CD4-positive, alpha-beta T cell treated with Interleukin-12 subunit alpha and Interleukin-12 subunit beta, for 1 hour (primary cell): ENCODE data around the gene ITGB8.
"Not testable (repeated sequence)": the region's sequence is repeated elsewhere in the genome, so short reads cannot be mapped to it uniquely, and the experiment has no call there.

ENCODE experiments used
- DNase-seq: peaks from one replicate; pipeline ENCODE4 v3.0.0-alpha.2; 2020

The ITGB8 gene

DNA sequence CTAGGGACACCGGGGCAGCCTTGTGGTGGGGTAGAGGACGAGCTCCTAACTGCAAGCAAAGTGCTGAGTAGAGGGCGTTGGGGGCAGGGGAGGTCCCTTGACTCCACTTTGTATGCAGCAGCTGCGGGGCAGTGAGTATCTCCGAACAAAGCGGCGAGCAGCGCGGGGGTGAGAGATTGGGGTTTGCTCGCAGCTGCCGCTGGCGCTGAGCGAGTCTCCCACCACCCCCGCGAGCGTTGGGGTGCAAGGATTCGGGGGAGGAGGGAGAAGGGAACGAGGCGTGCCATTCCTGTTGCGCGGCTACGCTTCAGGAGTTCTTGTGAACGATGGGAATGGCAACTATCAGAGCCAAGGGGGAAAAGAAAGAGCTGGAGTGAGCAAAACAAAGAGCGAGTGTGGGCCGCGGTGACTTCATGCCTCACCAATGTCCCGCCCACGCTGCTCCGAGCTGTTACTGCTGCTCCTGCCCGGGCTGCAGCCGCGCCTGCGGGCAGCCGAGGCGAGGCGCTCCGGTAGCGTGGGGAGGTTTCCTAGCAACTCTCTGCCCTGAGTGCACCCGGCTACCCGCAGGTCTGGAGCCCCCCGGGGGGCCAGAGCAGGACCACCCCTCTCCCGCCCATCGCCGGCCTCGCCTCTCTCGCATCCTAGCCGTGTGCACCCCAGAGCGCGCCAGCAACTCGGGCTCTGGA lies at the start of gene ITGB8:
TSS of gene ITGB8 (plus strand) at position 662 of the 689 bp plus-strand sequence. CDS start 907 bp downstream, outside the sequence.
- DNase-seq = no peak

DNA sequence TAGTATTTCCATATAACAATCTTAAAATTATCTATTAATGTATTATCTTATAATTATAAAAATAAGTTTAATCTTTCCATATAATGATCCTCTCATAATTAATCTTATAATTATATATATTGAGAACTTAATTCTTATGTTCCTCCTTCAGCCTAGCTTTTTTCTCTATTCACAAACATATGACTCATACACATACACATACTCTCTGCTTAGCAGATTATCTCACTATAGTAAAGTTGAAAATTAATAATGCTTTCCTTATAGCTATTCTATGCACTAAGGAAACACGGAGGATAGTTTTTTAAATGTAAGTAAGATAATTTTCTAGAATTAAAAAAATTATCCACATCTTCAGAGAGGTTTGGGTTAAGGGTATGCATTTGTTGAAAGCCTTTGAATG lies 47.7 kb upstream of the ITGB8 start:
- DNase-seq = no peak

DNA sequence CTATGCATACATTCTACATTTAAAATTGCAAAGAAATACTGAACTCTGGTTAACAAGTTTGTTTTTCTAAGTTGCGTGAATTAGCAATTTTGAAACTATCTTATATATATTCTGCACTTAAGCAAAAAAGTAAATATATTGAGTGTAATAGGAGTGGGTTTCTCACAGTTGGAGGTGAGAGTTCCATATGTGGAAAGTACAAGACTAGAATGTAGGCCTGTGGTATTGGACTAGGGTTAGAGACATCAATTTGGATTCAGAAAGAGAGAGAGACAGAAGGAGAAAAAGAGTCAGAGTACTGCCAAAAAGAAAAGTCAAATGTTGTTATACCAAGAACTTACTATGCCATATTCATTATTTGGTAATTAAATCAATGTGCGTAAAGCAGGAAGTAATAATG lies 47.3 kb upstream of the ITGB8 start:
- no peak for DNase-seq

DNA sequence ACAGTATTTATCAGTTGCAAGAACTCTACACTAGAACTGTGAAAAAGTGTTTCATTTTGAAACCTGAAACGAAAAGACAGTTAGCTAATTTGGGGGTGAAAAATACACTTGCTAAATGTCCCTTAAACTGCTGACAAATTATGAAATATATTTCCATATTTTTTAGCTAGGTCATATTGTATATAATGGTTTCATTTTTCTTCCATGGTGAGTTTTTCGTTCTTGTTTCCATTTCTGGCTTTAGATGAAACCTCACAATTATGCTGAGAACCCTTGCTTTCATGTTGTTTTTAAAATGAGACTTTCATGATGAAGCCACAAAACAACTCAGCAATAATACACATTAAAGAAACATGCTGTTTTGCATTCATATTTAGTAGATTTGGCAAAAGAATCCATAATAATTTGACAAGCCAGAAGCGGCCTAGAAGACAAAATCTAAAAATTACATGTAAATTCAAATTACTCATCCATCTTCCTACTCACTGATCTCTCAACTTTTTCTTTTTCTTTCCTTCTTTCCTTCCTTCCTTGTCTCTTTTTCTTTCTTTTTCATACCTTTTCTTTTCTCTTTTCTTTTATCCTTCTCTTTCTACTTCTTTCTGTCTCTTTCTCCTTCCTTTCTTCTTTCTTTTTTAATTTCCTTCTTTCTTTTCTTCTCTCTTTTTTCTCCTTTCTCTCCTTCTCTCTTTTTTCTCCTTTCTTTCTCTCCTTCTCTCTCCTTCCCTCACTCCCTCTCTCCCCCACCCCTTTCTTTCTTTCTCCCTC lies 46.5 kb upstream of the ITGB8 start:
- DNase-seq = no peak

DNA sequence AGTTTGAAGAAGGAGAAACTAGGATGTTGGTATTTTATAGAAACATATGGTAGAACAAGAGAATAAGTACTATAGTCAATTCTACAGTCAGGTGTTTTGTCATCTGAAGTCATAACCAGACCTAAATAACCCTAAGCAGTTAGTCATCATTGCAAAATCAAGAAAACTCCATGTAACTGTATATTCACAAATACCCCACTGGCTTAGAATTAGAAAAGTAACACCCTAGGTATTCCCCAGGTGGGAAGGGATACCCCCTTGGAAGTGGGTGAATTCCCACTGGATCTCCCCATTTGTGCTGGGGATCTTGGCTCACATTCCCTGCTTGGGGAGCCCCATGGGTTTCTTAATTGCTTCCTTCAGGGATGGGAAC lies 45.9 kb upstream of the ITGB8 start:
- no peak for DNase-seq

DNA sequence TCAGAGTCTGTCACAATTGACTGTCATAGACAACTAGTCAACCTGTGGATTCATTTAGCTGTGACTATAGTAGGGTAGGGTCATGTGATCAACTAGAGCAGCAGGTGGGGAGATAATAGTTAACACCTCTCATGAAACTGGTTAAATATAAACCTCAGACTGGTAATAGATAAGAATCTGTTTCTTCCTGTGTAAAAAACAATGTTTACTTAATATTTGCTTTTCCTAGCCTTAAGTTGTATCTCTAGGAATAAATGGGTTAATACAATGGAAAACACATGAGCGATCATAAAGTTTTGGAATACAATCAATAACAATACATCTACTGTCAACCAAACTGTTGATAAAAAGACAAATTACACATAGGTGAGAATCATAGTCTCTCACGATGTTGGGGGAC lies 43.4 kb upstream of the ITGB8 start:
- DNase-seq = no peak

DNA sequence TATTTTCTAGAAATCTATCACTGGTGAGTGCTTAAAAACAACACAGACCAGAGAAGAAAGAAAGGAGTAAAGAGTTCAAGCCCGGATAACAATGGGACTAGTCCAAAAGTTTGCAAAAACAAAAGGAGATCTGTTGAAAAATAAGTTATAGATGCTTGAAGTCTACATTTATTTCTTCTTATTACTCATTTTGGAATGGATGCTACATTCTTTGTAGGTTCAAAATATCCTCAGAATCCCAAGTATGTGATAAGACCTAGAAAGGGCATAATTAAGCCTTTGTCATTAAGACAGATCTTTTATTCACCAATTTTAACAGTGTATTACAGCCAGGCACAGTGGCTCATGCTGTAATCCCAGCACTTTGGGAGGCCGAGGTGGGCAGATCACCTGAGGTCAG lies 42.7 kb upstream of the ITGB8 start:
- no peak for DNase-seq

DNA sequence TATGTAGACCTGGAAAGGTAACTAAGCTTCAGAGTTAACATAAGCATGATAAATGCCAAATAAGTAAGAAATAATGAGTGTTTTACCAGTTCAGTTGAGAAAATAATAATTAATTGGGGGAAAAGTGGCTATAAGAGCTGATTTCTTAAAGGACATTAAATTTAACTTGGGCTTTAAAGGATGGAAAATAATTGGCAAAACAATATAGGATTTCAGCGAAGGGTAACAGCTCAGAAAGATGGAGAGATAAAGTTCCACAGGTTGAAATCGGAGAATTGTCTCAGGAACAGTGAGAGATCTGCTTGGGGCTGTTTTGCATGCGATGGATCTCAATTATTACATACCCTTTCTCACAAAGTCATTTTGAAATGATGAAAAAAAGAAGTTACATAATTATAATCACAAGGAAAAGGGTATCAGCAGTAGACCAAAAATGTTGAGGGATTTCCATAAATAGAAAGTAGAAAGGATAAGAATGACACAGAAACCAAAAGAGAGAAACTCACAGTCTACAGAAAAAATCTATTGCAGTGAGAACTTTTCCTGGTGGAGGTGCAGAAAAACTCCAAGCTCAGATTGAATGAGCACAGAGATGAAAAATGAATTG lies 40.1 kb upstream of the ITGB8 start:
- no peak for DNase-seq

DNA sequence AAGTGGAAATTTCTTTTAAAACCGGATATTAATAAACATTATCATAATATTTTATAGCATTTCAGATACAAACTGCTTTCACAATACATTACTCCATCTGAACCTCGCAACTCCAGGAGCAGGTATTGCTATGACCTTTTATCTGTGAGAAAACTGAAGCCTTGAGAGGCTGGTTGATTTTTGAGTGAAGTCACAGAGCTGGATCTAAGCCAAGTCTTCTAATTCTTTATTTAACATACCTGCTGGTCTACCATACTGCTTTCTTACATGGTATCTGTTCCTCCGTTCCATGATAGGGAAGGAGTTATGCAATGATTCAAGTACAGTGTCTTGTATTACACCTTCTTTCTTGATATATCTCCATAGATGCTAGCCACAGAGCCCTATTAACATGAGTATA lies 37.4 kb upstream of the ITGB8 start:
- no peak for DNase-seq

DNA sequence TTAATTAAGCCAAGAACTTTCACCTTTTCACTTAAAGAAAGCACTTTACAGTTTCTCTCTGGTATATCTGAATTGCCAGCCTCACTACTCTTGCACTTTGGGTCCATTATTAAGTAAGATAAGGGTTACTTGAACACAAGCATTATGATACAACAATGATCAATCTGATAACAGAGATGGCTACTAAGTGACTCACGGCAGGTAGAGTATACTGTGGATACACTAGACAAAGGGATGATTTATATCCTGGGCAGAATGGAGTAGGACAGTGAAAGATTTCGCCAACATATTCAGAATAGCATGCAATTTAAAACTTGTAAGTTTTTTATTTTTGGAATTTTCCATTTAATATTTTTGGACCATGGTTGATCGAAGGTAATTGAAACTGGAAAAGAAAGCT lies 34.3 kb upstream of the ITGB8 start:
- no peak for DNase-seq

DNA sequence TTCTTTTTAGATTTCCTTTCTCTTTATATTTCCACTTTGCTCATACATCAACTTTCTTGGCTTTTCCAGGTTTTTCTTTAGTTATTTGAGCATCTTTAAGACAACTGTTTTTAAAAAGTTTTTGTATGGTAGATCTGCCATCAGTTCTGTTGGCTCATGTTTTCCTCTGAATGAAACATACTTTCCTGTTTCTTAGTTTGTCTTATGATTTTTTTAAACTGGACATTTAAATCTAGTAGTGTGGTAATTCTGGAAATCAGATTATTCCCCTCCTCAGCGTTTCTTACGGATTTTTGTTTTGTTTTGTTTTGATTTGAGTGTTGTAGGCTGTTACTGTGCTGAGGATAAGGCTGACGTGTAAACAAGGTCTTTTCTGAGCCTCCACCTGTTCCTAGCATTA lies 33.8 kb upstream of the ITGB8 start:
- no peak for DNase-seq

DNA sequence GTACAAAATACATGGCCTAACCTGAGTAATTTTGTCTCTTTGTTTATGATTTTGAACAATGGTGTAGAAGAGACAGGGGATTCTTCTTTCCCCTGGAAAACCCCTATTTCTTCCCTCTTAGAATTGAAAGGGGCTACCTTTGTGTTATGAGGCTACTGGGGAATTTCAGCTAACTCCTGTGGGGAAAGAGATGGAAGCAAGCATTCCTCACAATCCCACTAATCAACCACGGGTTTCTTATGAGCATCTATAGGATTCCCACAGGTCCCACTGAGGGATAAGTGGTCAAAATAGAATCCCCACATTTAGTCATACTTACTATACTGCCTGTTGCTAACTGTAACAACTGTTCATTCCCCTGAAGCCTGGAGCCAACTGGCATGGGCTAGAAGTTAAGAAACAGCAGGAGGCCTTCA lies 32.2 kb upstream of the ITGB8 start:
- DNase-seq = no peak

DNA sequence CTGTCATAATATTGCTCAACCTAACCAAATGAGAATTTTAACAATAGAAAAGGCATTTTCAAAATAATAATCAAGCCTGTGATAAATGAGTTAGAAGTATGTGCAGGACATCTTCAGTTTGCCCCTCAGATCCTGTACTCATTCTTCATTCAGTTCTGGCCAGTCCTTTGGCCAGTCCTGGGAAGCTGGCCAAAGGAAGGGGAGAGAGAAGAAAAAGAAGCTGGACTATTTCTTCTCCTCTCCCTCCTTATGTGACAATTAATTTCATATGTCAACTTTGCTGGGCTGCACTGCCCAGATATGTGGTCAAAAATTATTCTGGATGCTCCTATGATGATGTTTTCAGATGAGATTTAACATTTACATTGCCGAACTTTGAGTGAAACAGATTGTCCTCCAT lies 31.6 kb upstream of the ITGB8 start:
- no peak for DNase-seq

DNA sequence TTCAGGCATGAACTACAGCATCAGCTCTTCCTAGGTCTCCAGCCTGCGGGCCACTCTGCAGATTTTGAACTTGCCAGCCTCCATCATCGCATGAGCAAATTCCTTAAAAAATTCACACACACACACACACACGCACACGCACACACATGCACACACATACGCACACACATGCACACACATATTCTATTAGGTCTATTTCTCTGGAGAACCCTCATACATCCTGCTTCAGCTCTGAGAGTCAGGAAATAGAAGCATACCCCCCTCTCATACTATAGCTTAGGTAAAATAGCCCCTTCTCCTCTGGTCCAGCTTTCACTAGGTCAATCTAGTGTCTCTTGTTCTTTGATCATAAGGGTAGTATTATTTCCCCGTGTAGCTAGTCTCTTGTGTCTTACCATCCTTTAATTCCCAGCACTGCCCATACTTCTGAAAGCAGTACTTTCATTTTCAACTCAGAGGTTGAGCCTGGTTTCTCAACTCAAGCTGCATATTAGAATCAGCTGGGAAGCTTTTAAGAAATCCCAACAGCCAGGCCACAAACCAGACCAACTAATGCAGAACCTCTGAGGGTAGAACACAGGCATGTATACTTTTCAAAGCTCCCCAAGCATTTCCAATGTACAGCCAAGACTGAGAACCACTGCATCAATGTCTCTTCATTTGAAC lies 30.9 kb upstream of the ITGB8 start:
- DNase-seq = no peak

DNA sequence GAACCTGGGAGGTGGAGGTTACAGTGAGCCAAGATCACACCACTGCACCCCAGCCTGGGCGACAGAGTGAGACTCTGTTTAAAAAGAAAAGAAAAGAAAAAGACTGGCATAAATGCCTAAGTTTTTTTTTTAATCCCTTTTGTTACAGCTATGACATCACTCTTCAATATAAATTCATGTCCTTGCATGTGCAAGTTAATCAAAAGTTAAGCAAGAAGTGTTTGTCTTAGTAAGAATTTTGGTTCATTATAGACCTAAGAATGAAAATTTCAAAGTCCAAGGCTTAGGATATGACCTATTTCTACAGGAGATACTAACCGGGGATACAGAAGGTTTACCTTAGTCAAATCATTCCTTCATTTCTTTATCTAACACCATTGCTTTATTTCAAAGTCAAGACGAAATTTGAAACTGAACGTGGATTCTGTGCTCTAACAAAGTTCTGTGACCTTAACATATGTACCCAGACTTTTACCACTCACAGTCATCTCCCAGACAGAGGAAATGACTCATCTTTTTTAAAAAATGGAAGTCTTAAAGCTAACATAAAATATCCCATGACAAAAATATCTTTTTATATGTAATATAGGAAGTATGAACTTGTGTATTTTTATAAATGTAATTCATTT lies 29.3 kb upstream of the ITGB8 start:
- DNase-seq = no peak

DNA sequence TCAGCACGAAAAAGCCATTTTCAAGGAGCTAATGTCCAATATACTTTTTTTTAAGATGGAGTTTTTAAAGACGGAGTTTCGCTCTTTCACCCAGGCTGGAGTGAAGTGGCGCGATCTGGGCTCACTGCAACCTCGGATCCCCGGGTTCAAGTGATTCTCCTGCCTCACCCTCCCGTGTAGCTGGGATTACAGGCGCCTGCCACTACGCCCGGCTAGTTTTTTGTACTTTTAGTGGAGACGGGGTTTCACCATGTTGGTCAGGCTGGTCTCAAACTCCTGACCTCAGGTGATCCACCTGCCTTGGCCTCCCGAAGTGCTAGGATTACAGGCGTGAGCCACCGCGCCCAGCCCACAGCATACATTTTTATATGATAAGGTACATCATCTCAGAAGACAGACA lies 28.4 kb upstream of the ITGB8 start:
- DNase-seq = not testable (repeated sequence)

DNA sequence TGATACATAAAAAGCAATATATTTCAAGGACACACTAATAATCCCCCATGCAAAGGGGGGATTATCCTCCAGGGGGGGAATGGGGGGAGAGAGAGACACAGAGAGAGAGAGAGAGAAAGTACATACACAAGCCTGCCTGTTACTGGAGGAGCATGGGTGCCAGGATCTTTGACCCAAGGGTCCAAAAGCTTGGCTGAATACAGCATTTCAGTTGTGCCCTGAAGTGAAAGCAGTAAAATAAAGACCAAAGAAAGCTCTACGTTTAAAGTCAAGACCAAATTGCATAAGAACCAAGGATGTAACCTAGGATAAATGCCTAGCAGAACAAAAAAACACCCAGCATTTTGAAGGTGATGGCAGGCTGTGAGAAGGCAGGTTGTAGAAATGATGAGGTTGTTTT lies 27.8 kb upstream of the ITGB8 start:
- DNase-seq = no peak

DNA sequence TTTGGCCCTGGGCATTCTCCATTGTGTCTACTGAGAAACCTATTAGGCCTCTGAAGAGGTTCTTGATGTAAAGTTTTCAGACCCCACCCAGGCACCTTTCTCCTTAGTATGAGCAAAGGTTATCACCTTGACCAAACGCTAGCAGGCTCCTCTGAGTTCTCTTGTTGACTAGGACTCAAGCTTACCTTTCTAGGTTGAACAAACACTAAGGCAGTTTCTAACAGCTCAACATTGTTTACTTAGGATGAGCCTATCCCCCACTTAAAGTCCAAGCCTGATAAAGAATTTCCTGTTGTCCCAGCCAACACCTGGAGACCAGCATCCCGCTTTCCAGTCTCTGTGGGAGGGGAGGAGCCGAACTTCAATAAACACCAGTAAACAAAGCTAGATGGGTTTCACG lies 26.3 kb upstream of the ITGB8 start:
- no peak for DNase-seq

DNA sequence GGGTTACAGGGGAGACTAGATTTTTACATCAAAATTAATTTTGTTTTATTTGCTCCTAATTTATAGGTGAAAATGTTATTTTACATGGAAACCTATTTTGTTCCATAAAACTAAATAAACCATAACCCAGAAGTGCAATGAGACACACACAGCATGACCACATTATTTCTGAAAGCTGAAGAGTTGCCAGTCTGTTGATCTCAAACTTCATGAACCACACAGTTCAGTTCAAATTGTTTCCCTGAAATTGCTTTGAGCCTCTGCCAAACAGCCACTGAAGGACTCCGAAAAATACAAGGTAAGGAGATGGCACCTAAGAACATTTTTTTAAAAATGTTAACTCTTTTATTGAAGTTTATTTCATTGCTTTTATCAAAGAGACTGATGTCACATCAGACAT lies 25.0 kb upstream of the ITGB8 start:
- no peak for DNase-seq

DNA sequence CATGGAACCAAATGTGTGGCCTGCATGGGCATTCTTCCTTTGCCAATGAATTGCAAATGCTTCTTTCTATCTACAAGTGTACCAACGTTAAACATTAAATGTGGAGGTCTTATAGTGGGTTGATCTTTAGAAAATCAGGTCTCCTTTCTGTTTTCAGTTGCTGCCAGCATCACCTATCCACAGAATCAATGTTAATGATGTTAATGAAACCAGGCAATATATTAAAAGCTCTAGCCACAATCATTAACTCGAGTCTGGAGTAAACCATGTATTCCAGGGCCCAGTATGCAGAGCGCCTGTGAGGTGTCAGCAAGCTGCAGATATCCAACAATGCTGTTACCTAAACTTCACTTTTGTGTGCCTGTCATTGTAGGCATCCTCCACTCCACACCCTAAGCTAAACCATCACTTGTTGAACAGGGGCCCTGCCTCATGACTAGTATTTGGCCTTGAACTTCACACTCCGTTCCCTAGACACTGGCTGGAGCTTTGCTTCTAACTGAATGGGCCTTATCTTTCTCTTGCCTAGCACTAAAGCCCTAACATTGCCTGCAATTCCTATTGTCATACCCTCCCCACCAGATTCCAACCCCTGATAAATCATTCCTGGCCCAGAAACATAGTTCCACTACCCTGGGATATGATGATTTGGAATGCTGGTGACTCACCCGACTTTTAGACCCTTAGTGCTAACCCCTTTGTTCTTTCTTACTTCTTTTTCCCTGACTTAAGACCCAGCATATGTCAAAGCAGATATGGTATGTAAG lies 24.3 kb upstream of the ITGB8 start:
- DNase-seq = no peak

DNA sequence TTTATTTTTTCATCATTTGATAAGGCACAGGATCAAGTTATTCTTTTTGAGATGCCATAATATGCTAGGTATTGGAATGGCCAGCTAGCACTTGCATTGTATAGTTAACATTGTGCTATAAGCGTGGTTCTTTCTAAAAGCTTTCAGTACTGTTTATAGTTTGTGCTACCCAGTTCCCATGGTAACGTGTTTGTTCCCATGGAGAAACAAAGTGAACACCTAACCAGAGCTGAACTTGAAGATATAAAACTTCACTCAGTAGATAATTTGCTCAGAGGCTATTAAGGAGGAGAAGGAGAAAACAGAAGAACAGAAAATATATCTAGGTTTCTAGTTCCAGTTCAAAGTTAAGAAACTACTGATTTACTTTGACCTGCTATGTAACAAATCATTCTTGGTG lies 23.6 kb upstream of the ITGB8 start:
- no peak for DNase-seq

DNA sequence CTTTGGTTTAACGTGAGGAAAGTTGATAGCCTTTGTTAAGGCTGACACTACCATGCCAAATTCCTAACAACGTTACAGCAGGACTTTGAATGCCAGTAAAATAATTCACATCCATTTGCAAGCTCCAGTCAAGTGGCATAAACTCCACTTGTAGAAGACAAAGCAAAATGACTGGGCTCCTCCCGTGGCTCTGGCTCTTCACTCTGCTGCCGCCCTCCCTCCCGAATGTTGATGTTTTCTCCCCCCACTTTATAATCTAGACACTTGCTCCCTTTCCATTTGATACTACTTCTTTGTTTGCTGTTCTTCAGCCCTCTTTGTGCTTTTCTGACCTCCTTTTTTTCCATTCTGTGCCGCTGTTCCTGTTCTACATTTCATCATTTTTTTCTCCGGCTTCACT lies 22.8 kb upstream of the ITGB8 start:
- no peak for DNase-seq

DNA sequence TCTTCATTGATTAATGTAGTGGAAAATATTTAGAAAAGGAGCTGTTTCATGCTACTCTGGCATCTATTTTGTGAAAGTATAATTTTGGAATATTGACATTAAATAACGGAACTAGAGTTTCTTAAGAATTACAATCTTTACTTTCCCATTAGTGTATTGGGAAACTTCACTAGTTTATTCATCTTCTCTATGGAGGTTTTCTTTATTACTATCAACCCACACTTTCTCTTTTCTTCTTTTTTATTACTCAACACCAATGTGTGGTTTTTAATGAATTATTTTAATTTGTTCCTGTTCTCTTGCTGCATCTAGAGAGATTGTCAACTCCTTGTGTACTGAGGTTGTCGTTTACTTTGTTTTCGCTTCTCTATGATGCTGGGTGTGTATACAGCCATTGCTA lies 20.4 kb upstream of the ITGB8 start:
- no peak for DNase-seq
